Suprapubic skin (tissue), 4 donors: Measurements from ENCODE around the gene LRP6.

Experiments
- CTCF ChIP-seq, 2 donors: fragments of 200-600 bp in 1 of 2; fragments of 450-650 bp in 1 of 2; sonication (generic) in 1 of 2; IDR thresholded peaks; one replicate each; pipeline ENCODE4 v1.5.1; 2016 to 2019; ENCODE audit warnings: antibody characterized with exemption in 2 of 2, mild to moderate bottlenecking in 1 of 2, moderate library complexity in 1 of 2
- POLR2A ChIP-seq, 2 donors: fragments of 450-650 bp; IDR thresholded peaks; one replicate each; pipeline ENCODE4 v1.6.1; 2017; ENCODE audit warnings: antibody characterized with exemption in 2 of 2, mild to moderate bottlenecking in 2 of 2, moderate library complexity in 2 of 2
- POLR2AphosphoS5 ChIP-seq, 3 donors: sonication (generic); formaldehyde crosslinking; IDR thresholded peaks; one replicate each; pipeline ENCODE4 v1.6.1; 2017; ENCODE audit warnings: antibody characterized with exemption in 3 of 3

DNA sequence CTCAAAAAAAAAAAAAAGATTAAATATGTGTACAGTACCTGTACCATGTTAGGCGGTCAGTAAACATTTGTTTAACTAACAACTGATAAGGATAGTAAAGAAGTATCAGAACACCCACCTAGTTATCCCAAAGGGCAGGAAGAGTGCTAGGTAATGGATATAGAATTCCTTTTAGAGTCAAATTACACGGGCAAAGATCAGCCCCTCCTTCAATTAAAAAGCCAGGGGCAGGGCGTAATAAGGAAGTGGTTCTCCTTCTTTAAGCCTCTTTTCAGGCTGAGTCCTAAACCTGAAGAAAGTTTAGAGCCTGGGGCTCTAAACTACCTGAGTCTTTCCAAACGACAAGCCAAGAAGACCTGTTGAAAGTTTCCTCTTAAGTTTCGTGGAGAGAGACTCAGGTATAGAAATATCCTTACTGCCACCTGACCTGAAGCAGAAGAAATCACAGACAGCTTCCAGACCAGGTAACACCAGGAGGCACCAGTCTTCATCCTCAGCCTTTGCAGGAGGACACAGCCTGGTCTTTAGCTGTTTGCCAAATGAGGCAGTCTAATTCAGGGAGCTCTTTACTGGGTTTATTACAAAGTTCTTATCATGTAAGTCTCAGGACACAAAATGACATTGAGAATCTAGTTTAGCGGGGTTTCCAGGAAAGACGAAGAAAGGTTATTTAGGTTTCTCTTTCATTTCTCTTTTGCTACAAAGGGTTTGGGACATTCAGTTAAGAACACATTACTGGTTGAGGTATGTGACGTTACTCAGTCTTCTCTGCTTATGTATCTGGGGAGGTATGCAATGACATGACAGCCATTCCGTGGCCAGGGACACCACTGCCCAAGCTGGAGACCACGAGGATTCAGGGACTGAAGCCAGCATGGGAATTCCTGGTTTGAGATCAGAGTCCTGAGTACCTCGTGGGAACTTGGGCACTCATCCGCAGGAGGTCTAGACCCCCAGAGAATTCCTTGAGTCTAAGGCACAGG lies 195.9 kb downstream of the LRP6 start, which contains the start of gene BCL2L14:
- TF ChIP-seq POLR2A (IDR thresholded peaks at IDR 0.05) (no peak), CTCF (IDR thresholded peaks at IDR 0.05) (no peak), POLR2AphosphoS5 (IDR thresholded peaks at IDR 0.05) (no peak)
